ENCODE measurements around the gene LUC7L2.

DNA sequence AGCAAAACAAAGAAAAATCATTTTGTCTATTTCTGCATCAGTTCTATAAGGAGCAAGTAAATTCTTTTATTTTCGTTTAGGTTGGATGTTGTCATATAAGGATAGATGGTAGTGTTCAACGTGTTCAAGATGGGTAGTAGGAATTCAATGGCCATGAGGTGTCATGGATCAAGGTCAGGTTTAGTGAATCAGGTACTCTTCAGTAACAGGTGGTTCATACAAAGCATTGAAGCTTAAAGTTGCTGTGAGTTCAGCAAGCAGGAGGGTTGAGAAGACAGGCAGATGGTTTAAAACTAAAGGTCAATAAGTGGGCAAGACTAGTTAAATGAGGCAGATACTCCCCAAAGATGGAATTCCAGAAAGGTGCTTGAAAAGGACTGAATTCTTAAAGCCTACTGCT is 5.6 kb downstream of the LUC7L2 start:
- no peak for TF ChIP-seq KDM1A (IDR thresholded peaks at IDR 0.05; ENCODE audit: borderline replicate concordance, low read length)
- TF ChIP-seq POLR2A (IDR thresholded peaks at IDR 0.05; ENCODE audit: control extremely low read depth in 1 of 2, low read depth in 2 of 2, low read length in 2 of 2) = no peak
- TF ChIP-seq, protein P1, sequence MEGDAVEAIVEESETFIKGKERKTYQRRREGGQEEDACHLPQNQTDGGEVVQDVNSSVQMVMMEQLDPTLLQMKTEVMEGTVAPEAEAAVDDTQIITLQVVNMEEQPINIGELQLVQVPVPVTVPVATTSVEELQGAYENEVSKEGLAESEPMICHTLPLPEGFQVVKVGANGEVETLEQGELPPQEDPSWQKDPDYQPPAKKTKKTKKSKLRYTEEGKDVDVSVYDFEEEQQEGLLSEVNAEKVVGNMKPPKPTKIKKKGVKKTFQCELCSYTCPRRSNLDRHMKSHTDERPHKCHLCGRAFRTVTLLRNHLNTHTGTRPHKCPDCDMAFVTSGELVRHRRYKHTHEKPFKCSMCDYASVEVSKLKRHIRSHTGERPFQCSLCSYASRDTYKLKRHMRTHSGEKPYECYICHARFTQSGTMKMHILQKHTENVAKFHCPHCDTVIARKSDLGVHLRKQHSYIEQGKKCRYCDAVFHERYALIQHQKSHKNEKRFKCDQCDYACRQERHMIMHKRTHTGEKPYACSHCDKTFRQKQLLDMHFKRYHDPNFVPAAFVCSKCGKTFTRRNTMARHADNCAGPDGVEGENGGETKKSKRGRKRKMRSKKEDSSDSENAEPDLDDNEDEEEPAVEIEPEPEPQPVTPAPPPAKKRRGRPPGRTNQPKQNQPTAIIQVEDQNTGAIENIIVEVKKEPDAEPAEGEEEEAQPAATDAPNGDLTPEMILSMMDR (IDR thresholded peaks at IDR 0.05; ENCODE audit: control extremely low read depth in 1 of 3, insufficient read depth in 1 of 3, low read depth in 1 of 3, low read length in 3 of 3) = no peak
- TF ChIP-seq MAFK (IDR thresholded peaks at IDR 0.05; ENCODE audit: low read depth, low read length) = no peak
- TF ChIP-seq SIX5 (IDR thresholded peaks at IDR 0.05; ENCODE audit: low read depth, low read length) = no peak
- no peak for TF ChIP-seq CREB1 (IDR thresholded peaks at IDR 0.05)
- no peak for TF ChIP-seq TBP (IDR thresholded peaks at IDR 0.05; ENCODE audit: low read depth, low read length)
- no peak for TF ChIP-seq POLR2AphosphoS5 (IDR thresholded peaks at IDR 0.05; ENCODE audit: low read depth, low read length)

Measured in H1 (cell line).